Activated CD4-positive, alpha-beta T cell treated with anti-CD3 and anti-CD28 coated beads for 48 hours (primary cell): ENCODE data around the gene SGCD.
"Not testable (repeated sequence)": the region's sequence is repeated elsewhere in the genome, so short reads cannot be mapped to it uniquely, and the experiment has no call there.

Source experiments
- DNase-seq: peaks from one replicate; pipeline ENCODE4 v3.0.0-alpha.2; 2020

Gene SGCD

DNA sequence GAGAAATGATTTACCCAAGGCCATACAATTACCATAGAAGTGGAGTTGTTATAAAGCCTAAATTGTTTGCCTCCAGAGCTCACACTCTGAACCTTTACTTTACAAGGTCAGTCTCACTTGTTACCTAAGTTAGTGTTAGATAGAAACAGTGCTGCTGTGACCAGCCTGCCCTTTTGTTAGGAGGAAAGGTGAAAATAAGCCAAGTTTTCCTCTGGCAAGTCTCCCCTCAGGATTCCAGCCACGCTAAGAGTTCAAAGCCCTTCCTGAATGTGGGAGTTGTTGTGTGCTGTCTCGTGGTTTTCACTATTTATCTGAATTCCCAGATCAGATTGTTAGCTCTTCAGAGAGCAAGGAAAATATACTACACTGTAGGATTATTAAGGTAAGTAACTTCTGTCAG, 260.0 kb downstream of the SGCD start:
- DNase-seq, result no peak

- no peak for DNase-seq
These were observed 261.3 kb downstream of the SGCD start for GRCh38 chr5:156588306-156588705.

DNA sequence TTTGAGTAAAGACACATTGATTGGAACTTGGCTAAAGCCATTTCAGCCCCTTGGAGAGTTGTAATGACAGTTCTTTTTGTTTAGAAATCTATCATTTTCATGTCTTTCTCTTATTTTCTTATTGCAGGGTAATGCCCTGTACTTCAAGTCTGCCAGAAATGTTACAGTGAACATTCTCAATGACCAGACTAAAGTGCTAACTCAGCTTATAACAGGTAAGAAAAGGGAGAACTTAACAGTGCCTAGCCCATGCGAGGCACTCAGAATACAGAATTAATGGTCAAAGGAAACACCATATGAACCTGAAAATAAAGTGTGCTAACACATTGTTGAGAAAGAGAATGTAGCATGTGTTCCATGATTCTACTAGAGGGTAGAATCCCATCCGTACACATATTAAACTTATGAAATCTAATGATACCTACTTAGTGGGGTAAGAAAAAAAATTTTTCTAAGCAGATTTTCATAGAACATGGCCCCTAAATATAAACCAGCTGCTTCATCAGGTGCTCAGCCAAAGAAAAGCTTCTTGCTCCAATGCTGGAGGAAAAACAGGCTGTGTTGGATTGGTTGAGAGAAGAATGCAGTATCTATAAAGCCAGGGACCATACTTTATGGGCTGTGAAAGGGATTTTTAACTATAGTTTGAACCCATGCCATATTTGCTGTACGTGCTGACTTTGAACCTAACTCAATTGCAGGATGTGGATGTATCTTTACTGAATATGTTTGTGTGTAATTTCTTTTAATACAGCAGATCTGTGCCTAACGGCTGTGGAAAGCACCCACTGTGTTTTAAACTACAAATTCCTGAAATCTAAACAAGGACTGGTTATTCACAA, 262.4 kb downstream of the SGCD start:
- DNase-seq, result no peak

GRCh38 chr5:156589946-156590216, 262.9 kb downstream of the SGCD start:
- no peak for DNase-seq

DNA sequence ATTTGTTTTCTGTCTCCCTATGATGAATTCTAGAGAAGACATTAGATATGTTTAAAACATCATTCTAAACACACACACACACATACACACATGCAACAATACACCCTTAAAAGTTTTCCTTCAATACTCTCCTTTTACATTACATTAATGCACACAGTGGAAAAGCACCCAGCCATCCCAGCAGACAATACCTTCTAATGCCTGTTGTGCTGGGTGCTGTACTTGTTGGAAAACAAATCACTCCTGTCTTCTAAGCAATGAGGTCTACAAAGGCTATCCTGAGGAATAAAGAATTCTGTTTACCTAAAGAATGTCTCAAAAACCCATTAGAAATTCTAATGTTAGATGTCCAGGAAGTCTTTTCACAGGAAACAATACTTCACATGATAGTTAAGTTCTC, 264.0 kb downstream of the SGCD start:
- DNase-seq, result no peak

DNA sequence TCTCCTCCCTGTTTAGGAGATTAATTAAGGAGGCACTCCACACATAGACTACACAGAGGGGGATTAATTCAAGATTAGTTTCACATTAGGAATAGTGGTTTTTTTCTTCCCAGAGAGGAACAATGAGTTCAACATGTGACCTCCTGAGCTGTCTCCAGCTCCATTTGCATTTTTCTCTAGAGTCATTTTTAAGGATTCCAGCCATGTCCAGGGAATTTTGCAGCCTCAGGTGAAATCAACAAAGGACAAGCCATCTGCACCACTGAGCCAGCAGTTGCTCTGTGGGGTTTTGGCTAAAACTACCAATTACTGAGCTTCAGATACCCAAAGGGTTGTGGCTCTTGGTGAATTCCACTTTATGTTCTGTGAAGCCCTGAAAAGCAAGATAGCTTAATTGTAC, 264.7 kb downstream of the SGCD start:
- no peak for DNase-seq

GRCh38 chr5:156593546-156593945, 266.6 kb downstream of the SGCD start:
- no peak for DNase-seq

- DNase-seq, result no peak
These were observed 267.4 kb downstream of the SGCD start for GRCh38 chr5:156594406-156594805.

- no peak for DNase-seq
These were observed 268.3 kb downstream of the SGCD start for GRCh38 chr5:156595132-156595787.

DNA sequence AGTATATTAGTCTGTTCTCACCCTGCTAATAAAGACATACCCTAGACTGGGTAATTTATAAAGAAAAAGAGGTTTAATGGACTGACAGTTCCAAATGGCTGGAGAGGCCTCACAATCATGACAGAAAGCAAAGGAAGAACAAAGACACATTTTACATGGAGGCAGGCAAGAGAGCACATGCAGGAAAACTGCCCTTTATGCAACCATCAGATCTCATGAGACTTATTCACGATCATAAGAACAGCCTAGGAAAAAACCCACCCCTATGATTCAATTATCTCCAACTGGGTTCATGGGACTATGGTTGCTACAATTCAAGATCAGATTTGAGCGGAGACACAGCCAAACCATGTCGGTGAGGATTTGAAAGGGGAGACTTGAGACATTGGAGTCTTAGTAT, 270.3 kb downstream of the SGCD start:
- no peak for DNase-seq

DNA sequence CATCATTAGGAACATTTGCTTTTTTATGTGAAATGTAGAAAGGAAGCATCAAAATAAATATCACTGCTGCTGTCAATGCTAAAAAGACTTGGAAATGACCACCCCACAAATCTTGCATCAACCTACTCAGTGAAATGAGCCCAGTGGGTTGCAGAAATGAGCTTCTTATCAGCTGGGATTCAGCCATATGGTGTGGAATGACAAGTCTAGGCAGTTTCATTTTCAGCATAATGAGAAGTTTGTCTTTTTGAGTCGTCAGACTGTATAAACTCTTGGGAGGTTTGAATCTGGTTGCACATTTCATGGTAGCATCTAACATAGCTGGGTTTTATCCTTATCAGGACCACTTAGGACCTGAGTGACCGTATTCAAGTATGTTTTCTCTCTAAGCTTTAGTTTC, 272.0 kb downstream of the SGCD start:
- no peak for DNase-seq

GRCh38 chr5:156610582-156610981, 283.6 kb downstream of the SGCD start:
- DNase-seq, result not testable (repeated sequence)

GRCh38 chr5:156615901-156616300, 288.9 kb downstream of the SGCD start:
- DNase-seq, result no peak

DNA sequence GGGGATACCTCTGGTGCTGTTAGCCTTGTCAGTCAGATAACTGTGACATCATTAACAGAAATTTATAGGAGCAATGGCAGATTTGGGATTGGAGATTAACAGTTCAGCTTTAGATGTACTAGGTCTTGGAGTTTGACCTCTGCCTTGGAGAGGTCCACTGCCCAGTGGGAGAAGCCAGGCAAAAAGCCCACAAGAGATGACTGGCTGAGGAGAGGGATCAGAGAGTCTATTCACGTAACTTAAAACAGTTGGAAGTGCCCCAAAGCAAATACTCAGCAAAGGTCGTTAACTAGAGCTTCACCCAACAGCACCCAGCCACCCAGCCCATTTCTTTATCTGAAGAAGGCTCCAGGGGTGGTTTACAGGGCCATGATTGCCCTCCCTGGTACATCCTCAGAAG, 290.5 kb downstream of the SGCD start:
- DNase-seq, result no peak

DNA sequence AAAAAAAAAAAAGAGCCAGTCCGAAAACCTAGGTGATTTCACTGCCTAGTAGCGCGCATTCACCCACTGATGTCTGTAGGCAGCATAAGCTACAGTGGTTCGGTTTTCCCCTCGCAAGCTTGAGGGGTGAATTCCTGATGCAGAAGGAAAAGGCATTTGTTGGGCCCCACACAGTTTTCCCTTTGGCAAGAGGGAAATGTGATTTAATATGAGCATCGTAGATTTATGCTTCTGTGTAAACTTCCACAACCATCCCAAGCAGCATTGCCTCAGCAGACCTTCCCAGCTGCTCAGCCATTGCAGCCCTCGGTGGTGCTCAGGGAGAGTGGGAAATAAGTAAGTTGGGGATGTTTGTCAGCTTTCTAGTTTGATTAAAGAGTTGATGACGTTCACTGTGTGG, 291.6 kb downstream of the SGCD start:
- DNase-seq, result no peak

DNA sequence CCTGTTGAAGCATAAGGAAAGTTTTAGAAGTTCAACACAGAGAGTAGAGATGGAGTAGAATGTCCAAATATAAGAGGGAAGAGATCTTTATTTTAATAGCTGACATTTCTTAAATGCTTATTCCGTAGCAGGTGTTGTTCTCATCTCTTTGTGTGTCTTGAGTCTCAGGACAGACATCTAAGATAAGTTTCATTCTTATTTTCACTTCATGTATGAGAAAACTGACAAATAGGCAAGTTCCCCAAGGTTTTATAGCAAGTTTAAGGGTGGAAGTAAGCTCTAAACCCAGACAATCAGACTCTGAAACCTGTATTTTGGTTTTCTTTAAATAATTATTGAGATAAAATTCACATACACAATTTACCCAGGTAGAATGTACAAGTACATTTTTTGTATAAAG, 294.8 kb downstream of the SGCD start:
- no peak for DNase-seq

GRCh38 chr5:156623381-156624040, 296.5 kb downstream of the SGCD start:
- DNase-seq, result no peak

DNA sequence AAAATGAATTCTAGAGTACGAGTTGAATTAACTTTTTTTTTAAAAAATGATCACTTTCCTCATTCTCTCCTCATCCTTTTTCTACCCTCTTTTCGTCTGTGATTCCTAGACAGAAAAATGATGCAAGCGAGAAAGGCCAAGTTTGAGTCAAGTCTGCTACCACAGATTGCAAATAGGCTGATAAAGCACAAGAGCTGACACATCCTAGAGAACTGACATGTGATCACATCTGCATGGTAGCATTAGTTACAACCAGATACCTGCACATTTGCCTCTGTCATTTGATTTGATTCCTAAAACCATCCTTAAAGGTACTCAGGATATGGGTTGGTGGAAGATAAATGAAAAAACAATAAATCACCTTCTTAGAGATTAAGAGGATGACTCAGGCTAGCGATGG, 297.7 kb downstream of the SGCD start:
- DNase-seq, result no peak

GRCh38 chr5:156628421-156628820, 301.5 kb downstream of the SGCD start:
- no peak for DNase-seq

GRCh38 chr5:156631005-156631404, 304.0 kb downstream of the SGCD start:
- DNase-seq, result no peak

- no peak for DNase-seq
These were observed 307.3 kb downstream of the SGCD start for GRCh38 chr5:156634301-156634700.

- DNase-seq, result no peak
These were observed 313.8 kb downstream of the SGCD start for GRCh38 chr5:156640691-156641241.

DNA sequence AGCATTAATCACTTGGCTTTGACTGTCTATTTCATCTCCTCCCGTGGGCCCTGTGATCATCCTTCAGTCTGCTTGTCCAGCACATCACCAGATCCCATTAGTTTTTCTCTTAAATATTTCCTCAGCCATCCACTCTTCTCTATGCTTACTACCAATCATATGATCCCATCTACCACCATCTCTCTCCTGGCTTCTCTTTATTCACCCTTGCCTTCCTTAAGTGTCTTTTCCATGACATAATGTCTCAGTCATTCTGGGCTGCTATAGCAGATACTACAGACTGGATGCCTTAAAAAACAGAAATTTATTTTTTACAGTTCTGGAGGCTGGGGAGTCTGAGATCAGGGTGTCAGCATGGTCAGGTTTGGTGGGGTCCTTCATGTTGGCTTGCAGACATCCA, 314.7 kb downstream of the SGCD start:
- DNase-seq, result no peak

GRCh38 chr5:156647034-156647451, 320.1 kb downstream of the SGCD start:
- DNase-seq, result no peak
